GM19043 (cell line): ENCODE data around the gene ALG6.

Experiments
- ATAC-seq: cut with Tn5 transposase; IDR thresholded peaks from one replicate; pipeline ENCODE4 v1.9.1; 2021; ENCODE audit warnings: low read depth; ENCODE audit not compliant: unreplicated experiment

Gene ALG6

GRCh38 chr1:63367215-63368103, at the start of gene ALG6:
ALG6 (plus strand) TSS chr1:63367627; CDS start chr1:63370978, 3,351 bp downstream.
- peak; percentile 93 for ATAC-seq

DNA sequence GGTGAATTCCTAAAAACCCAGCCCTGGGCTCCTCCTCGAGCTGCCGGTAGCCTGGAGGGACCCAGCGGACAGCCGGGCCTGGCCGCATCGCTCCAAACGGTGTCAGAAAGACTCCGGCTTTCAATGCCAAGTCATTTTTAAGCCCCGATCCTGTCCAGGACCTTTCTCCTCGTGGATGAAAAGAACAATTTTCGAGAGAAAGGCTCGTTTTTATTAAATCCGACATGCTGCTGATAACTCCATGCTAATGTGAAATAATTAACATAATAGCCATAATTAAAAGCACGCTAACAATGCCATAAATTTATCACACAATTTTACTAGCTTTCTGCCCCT, 49.6 kb upstream of the ALG6 start:
- ATAC-seq, result no peak

DNA sequence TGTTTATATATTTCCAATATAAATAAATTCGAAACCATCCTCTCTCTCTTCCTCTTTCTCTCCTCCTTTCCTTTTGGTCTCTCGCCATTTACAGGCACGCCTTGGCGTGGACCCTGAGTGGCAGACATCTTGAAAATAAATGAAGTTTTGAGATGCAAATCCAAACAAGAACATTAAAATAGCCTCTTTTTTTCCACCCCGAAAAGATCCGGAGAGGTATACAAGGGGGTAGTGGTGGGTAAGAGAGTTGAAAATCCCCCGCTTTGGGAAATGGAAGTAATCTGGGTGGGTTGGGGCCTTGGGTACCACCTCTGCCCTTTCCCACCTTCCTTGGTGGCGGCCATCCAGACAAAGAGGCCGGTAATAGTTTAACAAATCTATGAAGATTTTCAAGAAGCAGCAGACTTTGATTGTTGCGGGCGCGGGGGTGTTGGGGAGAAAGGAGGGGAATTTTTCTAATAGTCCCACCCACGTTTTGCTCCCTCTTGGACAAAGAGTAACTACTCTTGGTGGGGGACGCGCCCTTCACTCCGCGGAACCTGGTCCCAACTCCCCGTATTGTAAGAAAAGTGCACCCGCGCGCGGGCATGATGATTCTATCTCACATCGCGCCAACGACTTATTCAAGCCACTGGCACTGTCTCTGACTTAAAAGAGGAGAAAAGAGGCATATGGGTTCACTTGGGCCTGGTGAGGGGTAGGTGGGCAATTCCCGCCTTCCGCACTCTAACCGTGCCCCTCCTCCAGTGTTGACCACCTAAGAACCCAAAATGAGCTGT, 49.0 kb upstream of the ALG6 start:
- ATAC-seq, result no peak

GRCh38 chr1:63319046-63320021, 48.1 kb upstream of the ALG6 start:
- ATAC-seq, result no peak

DNA sequence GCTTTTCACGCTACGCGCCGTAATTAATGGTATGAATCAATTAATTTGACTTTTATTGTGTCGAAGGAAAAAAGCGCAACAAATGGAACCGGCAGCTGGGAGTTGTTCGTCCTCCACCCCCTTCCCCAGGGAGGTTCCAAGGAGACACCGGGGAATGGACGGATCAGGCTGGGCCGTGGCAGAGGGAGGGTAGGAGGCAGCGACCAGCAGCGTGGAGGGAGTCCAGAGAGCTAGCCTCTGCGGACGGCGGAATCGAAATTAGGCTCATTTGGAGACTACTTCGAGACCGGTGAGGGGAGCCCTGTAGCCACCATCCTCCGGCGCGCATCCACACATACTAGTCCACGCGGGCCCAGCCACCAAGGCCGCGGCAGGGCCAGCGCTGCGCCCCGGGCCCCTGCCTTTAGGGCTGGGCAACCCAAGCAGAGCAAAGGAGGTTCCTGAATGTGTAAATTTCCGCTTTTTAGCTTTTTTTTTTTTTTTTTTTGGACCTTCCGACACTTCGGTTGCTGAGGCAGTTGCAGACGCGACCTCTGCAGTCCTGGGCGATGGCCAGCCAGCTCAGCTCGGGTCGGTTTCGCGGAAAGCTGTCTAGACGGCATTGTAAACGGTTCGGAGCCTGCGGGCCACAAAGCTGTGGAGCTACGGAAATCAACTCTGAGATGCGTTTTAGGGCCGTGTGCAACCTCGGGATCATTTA, 47.3 kb upstream of the ALG6 start:
- no peak for ATAC-seq

- ATAC-seq, result no peak
Observed at GRCh38 chr1:63321066-63321784, 46.2 kb upstream of the ALG6 start.

DNA sequence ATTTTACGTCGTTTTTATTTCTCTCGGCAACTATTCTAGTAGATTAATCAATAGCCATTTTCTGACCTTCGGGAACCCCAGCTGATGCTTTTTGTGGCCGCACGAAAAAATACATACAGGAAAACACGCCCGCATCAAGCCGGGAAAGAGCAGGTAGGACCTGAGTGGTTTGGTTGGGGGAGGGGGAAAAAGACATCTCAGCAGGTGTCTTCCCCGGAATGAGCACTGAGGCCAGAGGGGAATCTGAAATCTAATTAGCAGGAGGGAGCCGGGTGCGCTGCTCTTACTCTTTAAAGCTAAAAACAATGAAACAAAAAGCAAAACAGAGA, 45.7 kb upstream of the ALG6 start:
- no peak for ATAC-seq

GRCh38 chr1:63322114-63322943, 45.1 kb upstream of the ALG6 start, which contains the start of gene FOXD3:
FOXD3 (plus strand) TSS chr1:63322567; CDS start chr1:63323059, 492 bp downstream.
- no peak for ATAC-seq

DNA sequence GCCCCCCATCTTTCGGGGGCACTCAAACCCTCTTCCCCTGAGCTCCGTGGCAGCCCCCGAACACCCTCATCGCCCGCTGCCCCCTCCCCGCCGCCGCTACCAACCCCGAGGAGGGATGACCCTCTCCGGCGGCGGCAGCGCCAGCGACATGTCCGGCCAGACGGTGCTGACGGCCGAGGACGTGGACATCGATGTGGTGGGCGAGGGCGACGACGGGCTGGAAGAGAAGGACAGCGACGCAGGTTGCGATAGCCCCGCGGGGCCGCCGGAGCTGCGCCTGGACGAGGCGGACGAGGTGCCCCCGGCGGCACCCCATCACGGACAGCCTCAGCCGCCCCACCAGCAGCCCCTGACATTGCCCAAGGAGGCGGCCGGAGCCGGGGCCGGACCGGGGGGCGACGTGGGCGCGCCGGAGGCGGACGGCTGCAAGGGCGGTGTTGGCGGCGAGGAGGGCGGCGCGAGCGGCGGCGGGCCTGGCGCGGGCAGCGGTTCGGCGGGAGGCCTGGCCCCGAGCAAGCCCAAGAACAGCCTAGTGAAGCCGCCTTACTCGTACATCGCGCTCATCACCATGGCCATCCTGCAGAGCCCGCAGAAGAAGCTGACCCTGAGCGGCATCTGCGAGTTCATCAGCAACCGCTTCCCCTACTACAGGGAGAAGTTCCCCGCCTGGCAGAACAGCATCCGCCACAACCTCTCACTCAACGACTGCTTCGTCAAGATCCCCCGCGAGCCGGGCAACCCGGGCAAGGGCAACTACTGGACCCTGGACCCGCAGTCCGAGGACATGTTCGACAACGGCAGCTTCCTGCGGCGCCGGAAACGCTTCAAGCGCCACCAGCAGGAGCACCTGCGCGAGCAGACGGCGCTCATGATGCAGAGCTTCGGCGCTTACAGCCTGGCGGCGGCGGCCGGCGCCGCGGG, 44.2 kb upstream of the ALG6 start:
- no peak for ATAC-seq

- ATAC-seq, result no peak
Observed at GRCh38 chr1:63323865-63324778, 43.3 kb upstream of the ALG6 start.

- no peak for ATAC-seq
Observed at GRCh38 chr1:63324779-63325119, 42.7 kb upstream of the ALG6 start.

DNA sequence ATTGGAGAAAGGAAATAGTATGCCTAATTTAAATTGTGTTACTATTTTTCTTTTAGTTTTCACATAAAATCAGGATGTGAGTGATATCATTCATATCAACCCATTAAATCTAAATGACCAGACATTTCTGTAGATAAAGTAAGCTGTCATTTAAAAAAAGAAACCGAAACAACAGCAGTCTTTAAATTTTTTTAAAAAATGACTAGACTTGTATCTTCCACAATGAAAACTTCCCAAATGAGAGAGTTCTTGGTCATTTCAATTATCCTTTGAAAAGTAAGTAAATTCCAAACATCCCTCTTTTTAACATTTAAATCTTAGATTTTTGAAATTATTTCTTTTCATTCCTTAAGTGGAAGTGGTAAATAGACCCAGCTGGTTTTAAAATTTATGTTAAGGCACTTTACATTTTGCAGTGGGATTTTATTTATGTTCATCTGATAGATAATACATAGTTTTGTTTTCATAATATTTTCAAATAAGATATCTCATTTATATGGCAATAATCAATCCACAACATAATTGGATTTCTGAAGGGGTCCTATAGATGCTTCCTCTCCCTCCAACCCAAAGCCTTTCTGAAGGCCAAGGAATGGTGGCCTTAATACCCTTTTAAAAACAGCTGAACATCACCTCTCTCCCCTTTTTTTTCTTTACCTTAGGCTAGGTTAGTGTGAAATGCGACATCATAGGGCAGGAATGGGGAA, 42.0 kb upstream of the ALG6 start:
- no peak for ATAC-seq

GRCh38 chr1:63326106-63326472, 41.3 kb upstream of the ALG6 start:
- no peak for ATAC-seq

- no peak for ATAC-seq
Observed at GRCh38 chr1:63326473-63327380, 40.7 kb upstream of the ALG6 start.

DNA sequence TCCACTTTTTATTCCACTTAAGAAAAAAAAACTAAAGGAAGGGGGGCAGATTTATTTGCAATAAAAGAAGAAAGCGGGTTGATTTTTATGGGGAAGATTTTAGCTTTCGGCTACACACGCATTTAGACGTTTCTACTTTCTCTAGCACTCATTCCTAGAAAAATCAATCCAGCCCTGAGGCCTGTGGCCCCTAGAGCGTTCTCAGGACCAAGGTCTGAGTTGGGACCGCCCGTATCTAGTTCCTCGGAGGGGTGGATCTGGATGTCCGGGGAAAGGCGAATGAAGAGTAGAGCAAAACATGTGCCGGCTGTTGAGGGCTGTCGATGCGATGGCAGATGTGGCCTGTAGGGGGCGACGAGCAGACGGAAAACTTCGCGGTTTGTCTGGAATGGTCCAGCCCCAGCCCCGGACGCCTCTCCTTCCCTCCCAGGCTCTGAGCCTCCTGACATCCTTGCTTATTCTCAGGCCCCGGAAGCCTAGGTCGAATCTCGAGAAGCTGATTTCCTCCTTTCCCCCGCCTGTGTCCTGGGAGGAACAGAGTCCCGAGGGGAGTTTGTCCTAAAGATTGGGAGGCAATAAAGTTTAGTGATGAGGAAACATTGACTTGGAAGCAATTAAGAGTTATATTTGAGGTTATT, 39.9 kb upstream of the ALG6 start:
- ATAC-seq, result peak; percentile 50
